CD4-positive, alpha-beta T cell treated with Interleukin-6 for 4 hours (primary cell): ENCODE measurements around the gene AATK.

Experiments used
- DNase-seq: peaks from one replicate; pipeline ENCODE4 v3.0.0-alpha.2; 2020; ENCODE audit warnings: mixed read lengths

AATK gene

DNA sequence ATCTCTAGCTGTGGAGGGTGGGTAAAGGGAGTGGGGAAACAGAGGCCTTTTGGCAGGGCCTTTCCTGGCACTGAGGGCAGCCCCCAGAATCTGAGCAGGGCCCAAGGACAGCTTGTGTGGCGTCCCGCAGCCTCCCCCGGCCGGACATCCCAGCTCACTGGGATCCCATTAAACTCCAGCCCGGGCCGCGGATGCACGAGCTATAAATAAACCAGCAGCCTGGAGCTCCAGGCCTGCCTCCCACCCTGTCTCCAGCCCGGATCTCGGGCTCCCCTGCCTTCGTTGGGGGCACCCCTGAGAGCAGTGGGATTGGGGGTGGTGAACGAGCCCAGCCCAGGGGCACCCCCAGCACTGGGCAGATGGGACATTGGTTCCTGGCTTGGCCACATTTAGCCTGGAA is 13.8 kb upstream of the AATK start:
- no peak for DNase-seq

GRCh38 chr17:81179220-81179619 is 13.2 kb upstream of the AATK start:
- DNase-seq = no peak

GRCh38 chr17:81178136-81179091 is 12.4 kb upstream of the AATK start:
- DNase-seq = no peak

DNA sequence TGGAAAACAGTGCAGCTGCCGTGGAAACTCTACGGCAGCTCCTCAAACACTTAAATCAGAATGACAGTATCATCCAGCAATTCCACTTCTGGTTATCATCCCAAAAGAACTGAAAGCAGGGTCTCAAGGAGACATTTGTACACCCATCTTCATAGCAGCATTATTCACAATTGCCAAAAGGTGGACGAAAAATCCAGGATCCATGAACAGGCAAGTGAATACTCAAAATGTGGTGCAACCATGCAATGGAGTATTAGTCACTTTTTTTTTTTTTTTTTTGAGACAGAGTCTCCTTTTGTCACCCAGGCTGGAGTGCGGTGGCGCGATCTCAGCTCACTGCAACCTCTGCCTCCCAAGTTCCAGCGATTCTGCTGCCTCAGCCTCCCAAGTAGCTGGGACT is 10.6 kb upstream of the AATK start:
- no peak for DNase-seq

DNA sequence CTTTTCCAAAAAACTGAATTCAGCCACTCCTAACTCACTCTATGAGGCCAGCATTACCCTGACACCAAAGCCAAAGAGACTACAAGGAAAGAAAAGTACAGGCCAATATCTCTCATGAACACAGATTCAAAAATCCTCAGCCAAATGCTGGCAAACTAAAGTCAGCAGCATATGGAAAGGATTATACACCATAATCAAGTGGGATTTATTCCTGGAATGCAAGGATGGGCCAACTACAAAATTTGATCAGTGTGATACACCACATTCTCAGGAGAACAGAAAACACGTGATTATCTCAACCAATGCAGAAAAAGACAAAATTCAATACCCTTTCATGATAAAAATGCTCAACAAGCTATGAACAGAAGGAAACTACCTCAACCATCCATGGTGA is 7.7 kb upstream of the AATK start:
- no peak for DNase-seq

DNA sequence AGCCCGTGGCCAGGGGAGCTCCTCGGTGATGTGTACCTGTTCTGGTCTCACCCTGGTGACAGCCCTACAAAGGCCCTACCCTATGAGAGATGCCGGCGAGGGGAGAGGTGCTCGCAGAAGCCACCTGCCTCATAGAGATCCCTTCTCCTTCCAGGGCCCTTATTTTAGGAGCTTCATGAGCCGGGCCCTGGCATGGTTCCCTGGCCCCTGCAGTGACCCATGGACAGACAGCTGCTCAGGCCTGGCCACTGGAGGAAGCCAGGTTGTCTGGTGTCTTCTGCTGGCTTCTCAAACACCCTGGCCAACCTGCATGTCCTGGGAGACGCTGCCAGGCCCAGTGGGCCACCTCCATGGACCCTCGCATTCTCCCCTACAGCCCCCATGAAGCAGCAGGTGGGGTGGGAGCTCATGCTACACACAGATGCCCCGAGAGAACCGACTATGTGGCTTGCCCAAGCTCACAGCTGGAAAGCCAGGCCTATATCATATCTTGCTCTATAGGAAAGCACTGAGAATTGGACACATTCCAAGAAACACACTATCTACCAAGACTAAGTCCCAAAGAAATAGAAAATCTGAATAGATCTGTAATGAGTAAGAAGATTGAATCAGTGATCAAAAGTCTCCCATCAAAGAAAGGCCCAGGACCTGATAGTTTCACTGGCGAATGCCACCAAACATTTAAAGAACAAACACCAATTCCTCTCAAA is 7.2 kb upstream of the AATK start:
- DNase-seq = no peak

DNA sequence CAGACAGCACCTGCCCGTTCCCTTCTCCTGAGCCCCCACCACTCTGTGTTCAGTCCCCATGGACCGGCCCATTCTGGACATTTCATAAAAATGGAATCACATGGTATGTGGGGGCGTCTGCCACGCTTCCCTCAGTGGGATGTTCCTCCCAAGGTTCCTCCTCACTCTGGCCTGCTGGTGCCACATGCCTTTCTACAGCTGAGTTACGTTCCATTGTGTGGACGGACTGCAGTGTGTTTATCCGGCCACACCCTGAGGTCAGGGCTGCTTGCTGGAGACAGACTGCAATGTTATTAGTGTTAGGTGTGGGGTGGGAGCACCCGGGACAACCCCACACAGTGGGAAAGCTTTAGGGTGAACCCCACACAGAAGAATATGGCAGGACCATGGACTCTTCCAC is 5.9 kb upstream of the AATK start:
- DNase-seq = no peak

DNA sequence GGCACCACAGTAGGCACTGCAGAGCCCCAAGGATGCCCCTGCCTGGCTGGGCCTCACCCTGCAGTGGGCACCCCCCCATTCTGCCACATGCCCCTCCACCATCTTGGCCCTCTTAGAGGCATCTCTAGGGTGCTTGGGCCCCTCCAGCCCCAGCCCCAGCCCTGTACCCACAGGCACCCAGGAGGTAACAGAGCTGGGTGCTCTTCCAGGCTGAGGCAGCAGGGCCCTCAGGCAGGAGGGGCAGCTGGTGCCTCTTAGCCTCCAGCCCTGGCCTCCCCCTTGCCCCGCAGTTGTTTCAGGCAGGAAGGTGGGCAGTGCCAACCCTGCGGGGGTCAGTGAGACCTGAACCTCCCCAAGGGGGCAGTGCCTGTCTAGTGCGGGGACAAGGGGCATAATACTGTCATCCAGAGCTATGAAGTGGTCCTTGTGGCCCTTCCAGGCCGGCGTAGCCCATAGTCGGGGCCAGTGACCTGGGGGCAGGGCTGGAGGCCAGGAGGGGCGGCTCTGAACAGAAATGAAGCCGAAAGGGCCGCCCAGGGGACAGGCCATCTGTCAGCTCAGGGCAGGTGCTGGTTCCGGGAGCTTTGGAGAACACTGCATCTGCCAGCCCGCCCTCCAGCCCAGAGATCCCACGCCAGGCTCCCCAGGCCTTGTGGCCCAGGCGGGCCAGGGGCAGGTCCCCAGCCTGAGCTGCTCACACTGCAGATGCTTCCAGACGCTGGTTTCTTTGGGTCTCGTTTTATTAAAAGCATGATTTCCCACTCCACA is 4.9 kb upstream of the AATK start:
- no peak for DNase-seq

- no peak for DNase-seq
Observed at GRCh38 chr17:81169870-81170309, 3.9 kb upstream of the AATK start.

DNA sequence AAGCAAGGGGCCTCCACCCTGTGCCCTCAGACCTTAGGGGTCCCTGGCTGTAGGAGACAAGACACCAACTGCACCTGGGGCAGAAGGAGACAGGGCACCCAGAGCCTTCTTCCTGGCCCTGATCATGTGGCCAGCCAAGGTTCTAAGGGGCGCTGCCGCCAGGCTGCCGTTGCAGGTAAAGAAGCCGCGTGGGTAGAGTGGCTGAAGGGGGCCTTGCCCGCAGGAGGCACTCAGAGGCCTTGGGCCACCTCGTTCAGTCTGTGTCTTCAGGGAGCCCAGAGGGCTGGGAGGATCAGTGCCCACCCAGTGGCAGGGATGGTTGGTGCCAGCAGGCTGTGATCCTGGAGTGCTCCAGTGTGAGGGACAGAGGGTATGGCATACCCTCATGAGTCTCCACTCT is 1.6 kb upstream of the AATK start:
- no peak for DNase-seq

DNA sequence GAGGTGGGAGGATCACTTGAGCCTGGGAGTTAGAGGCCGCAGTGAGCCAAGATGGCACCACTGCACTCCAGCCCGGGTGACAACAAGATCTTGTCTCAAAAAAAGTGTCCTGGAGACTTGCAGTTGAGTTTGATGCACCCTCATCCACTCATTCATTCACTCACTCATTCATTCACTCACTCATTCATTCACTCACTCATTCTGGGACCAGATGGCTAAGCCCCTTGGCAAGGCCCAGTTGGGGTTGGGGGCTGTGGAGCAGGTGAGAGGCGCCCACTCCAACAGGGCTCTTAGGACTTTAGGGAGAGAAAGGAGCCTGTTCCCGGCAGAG is 1.1 kb upstream of the AATK start:
- no peak for DNase-seq

DNA sequence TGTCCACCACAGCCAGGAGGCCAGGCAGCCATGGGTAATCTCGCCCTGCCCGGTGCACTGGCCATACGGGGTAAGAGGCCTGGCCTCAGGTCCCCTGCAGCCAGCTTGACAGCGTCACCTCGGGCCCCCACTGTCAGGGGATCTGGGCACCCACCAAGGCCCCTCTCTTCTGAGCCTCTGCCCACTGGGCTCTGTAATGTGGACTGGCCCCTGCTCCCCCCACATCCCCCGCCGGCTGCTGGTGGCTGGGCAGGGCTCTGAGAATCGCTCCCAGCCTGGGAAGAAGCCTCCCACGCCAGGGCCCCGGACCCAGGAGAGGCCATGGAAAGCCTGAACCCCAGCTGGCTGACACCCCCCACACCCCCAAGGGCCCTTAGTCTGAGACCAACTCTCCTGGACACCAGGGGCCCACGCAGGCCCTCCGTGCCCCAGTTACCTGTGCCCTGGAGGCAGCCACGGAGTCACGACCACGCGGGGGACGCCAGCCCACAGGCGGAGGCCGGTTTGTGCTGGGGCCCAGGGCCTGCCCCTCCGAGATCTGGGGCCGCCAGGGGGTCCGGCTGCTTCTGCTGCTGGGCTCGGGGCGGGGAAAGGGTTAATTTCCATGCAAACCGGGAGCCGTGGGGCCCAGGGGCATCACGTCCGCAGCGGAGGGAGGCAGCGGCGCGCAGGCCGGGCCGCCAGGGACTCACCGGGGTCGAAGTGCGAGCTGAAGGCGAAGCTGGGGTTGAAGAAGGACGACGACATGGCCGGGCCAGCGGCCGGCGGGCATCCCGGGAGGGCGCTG is 582 bp downstream of the AATK start, which contains the start of gene PVALEF:
Gene PVALEF, plus strand, starts transcription at position 262 of the 787 bp plus-strand sequence. CDS start 15,720 bp downstream, outside the sequence.
- no peak for DNase-seq

DNA sequence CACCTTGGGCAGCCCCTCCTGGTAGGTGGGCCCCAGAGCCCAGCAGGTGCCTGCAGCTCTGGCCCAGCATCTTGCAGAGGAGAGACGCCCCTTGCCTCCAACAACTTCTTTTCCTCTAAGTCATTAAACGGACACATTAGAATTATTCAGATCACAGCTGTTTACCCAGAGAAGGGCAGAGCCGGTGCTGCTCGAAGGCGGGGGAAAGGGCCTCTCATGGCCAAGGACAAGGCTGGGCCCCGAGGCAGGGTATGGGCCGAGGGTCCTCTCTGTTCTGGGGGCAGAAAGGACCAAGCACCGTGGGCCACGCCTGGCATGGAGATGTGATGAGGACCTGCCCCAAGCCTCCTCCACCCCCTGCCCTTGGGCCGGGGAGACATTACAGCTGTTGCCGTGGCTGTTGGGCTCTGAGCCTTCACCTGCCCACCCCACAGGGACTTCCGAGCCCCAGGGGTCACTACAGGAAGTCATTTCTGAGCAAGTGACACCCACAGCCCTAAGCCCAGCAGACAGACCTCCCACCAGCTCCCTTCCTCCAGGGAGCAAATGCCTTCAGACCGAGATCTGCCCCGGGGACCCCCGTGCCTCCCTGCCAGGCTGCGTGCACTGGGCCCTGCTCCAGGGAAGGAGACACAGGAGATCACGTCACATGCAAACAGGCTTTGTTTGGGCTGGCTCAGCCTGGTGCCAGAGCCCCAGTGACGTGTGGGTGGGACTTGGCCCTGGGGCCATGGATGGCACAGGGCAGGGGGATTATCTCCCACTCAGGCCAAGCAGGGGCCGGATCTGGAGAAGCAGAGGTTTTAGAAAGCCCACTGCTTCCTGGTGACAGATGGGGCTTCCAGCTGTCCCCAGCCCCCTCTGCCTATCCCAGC is 1.4 kb downstream of the AATK start:
- no peak for DNase-seq

DNA sequence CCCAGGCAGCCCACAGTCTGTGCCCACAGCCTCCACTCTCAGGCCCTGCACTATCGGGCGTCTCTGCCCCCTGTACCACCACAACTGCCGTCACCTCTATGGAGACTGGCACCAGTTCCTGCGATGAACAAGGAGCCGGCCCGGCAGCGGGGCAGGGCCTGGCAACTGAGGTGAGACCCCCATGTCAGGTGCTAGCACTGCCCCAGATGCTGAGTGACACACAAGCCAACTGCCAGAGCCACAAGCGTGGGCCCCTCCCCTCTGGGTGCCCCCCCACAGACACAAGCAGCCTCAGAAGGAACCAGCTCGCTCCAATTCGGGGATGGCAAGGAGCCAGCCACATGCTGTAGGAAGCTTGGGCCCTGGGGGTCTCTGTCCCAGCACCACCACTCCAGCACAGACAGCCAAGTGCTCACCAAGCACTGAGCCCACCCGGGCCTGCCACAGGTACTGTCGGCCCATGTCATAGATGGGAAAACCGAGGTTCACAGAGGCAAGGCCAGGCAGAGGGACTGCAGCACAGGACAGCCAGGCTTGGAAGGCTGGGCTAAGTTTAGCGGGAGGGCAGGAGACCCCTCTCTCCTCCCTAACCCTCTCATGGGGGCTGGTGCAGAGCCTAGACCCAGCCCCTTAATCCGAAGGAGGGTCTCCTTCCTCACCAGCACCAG is 2.2 kb downstream of the AATK start:
- no peak for DNase-seq

DNA sequence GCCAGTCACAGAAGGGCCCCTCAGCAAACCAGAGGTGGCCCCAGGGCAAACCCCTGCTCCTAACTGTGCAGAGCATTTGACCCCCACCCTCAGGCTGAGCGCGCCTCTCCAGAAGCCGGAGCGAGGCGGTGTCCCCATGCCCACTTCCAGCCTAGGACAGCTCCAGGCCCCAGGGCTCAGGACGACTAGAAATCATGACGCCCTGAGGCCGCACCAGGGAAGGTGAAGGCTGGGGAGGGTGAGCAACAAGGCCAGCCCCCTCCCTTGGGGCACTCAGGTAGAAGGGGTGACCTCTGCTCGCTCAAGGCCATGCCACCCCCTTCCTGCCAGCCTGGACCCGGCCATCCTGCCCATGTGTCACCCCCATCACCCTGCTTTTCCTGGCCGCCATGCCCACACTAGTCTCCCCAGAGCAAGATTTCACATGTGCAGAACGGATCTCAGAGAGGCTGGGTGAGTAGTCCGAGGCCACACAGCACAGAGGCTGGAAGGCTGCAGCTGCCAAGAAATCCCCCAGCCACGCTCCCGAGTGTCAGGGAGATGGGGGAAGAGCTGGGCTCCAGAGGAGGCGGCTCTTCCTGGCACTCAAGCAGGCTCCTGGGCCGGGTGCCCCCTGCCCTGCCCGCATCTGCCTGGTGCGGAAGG is 2.8 kb downstream of the AATK start:
- no peak for DNase-seq

GRCh38 chr17:81162491-81162890 is 3.5 kb downstream of the AATK start:
- no peak for DNase-seq

GRCh38 chr17:81161972-81162371 is 4.0 kb downstream of the AATK start:
- no peak for DNase-seq

DNA sequence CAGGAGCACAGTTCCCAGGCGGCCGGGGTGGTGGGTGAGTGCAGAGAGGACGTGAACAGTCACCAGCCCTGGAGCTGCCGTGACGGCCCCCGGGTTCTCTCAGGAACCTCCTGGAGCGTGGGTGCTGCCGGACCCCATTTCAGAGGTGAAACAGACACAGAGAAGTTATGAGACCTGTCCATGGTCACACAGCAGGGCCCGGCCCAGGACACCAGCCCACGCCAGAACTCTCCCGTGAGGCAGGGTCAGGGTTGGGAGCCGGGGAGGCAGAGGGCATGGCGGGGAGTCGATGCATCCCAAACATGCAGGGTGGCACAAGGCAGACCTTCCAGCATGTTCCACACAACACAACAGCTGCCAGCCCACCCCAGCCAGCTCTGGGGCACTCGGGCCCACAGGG is 4.5 kb downstream of the AATK start:
- no peak for DNase-seq

DNA sequence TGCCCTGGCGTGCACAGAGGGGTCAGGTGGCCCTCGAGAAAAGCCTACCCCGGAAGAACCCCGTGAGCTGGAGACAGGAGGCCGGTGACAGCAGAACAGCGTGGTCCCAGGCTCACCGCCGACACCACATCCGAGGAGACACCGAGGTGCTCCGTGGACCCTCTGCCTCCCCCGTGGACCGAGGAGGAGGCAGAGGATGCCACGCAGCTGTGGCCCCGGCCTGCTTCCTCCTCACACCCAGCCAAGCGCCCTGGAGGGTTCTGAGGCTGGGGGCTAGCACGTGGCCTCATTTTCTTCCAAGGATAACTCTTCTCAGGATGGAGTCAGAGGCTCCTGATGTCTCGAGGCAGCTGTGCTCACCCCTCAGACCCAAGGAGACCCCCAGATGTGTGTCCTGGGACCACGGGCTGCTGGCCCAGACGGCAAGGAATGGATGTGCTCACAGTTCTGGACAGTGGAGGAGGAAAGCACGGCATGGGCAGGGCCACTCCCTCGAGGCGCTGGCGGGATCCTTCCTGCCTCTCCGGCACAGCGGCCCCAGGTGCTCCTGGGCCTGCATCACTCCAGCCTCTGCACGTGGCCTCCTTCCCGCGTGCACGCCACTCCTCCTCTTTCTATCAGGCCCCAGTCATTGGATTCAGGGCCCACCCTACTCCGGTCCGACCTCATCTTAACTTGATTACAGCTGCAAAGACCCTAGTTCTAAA is 5.1 kb downstream of the AATK start:
- DNase-seq = no peak

GRCh38 chr17:81160306-81160705 is 5.7 kb downstream of the AATK start:
- DNase-seq = no peak
